Measurements from ENCODE around the gene GPHA2. TPM values are rescaled to one million over a fixed set of nuclear protein-coding genes. Genes with fewer than 3 reads are reported as not detected.

The GPHA2 gene
- total and polyA plus RNA-seq, 10 of the 15 experiments (the other 5 are each of a cell fraction or from before 2014, with no cell fraction given): not detected

DNA sequence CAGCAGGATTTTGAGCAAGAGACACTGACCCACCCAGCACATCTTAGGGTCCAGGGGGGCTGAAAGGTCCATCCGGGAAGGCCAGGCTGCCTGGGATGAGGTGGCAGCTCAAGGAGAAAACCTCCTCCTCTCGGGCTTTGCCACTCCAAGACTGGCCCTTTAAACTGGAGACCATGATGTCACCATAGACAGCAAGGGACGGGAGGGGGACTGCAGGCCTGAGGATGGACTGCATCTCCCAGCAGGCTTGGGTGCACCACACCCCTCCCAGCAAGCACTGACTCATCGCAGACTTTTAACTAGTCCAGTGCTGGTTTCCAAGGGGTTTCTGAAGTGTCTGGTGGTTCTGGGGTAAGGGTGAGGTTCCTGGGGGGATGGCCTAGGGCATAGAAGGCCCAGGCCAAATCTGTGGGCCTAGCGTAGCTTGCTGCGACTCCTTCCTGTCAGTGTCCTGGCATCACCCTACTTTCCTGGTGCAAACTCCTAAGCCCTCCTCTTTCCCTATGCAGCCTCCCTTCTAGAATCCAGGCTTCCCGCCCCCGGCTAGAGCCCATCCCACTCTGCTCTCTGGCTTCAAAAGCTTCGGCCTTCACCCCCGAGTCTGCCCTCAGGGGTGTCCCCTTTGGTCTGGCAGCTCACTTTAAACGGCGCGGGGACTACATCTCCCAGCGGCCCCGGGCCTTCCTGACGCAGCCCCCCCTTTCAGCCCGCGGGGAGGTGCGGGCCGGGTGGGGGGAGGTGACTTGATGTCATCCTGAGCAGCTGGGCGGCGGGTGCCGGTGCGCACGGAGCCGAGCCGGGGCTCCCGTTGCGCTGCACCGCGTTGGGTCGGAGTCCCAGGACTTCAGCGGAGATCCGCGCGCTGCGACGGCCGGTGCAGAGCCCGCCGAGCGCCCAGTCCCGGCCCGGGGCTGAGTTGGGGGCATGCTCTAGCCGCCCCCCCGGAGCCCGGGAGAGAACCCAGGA lies 11.5 kb downstream of the GPHA2 start, which contains the start of gene PPP2R5B (continued):
- TF ChIP-seq CUX1 (IDR thresholded peaks at IDR 0.05; ENCODE audit: insufficient replicate concordance, low read depth, low read length) (no peak), FOS (IDR thresholded peaks at IDR 0.05; ENCODE audit: borderline replicate concordance, extremely low read depth, insufficient read length) (no peak), RFX5 (IDR thresholded peaks at IDR 0.05; ENCODE audit: low read depth, low read length) (no peak), USF1 (IDR thresholded peaks at IDR 0.05; ENCODE audit: borderline replicate concordance, extremely low read length, insufficient read depth, low read depth, low read length) (no peak), PML (IDR thresholded peaks at IDR 0.05; ENCODE audit: low read length) (no peak), ESRRA (IDR thresholded peaks at IDR 0.05; ENCODE audit: low read length) (no peak), YY1 (IDR thresholded peaks at IDR 0.05; ENCODE audit: low read depth, low read length) (peak; percentile 82), FOXK2 (IDR thresholded peaks at IDR 0.05) (no peak), GATAD2B (conservative IDR thresholded peaks at IDR 0.05; ENCODE audit: low read depth) (peak; percentile 83; the same call in 1 of the 2 replicates), HSF1 (IDR thresholded peaks at IDR 0.05; ENCODE audit: low read depth, low read length) (no peak), MYC (IDR thresholded peaks at IDR 0.05; ENCODE audit: insufficient read depth, insufficient read length, insufficient replicate concordance, low read length, severe bottlenecking) (no peak), HDGF (IDR thresholded peaks at IDR 0.05) (peak; percentile 71; the same call in 1 of the 2 replicates), MEF2A (IDR thresholded peaks at IDR 0.05; ENCODE audit: insufficient read depth, low read depth, low read length) (no peak), WRNIP1 (IDR thresholded peaks at IDR 0.05; ENCODE audit: borderline replicate concordance, low read depth, low read length) (no peak), STAT3 (IDR thresholded peaks at IDR 0.05; ENCODE audit: low read depth, low read length) (no peak), ZNF217 (IDR thresholded peaks at IDR 0.05) (no peak)
- TF ChIP-seq, protein P1, sequence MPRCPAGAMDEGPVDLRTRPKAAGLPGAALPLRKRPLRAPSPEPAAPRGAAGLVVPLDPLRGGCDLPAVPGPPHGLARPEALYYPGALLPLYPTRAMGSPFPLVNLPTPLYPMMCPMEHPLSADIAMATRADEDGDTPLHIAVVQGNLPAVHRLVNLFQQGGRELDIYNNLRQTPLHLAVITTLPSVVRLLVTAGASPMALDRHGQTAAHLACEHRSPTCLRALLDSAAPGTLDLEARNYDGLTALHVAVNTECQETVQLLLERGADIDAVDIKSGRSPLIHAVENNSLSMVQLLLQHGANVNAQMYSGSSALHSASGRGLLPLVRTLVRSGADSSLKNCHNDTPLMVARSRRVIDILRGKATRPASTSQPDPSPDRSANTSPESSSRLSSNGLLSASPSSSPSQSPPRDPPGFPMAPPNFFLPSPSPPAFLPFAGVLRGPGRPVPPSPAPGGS (IDR thresholded peaks at IDR 0.05; ENCODE audit: borderline replicate concordance, insufficient read depth, low read depth, low read length, poor library complexity, severe bottlenecking): no peak

Measured in GM12878 (cell line).